Endometrium (tissue), 2 donors: ENCODE measurements around the gene IL17D.

Source experiments
- FAIRE-seq: peaks from 2 replicates; lab custom pipeline; 2012; peaks lifted over from hg19 to GRCh38; lab: Jason Lieb, UNC
- donor health status: control.
- donor health status: control.

Gene IL17D

GRCh38 chr13:20691616-20692015 is 11.9 kb upstream of the IL17D start:
- FAIRE-seq, result no peak

- FAIRE-seq, result no peak
Measured at GRCh38 chr13:20696073-20696472, 7.4 kb upstream of the IL17D start.

- no peak for FAIRE-seq
Measured at GRCh38 chr13:20699715-20700114, 3.8 kb upstream of the IL17D start.

- FAIRE-seq, result no peak
Measured at GRCh38 chr13:20700288-20700687, 3.2 kb upstream of the IL17D start.

GRCh38 chr13:20701461-20701860 is 2.0 kb upstream of the IL17D start:
- no peak for FAIRE-seq

- no peak for FAIRE-seq
Measured at GRCh38 chr13:20702530-20702914, 977 bp upstream of the IL17D start.

- FAIRE-seq, result no peak
Measured at GRCh38 chr13:20703780-20704458, 420 bp downstream of the IL17D start.

GRCh38 chr13:20704459-20705069 is 1.1 kb downstream of the IL17D start:
- FAIRE-seq, result no peak

- FAIRE-seq, result no peak
Measured at GRCh38 chr13:20706661-20707060, 3.2 kb downstream of the IL17D start.

- no peak for FAIRE-seq
Measured at GRCh38 chr13:20708216-20708615, 4.7 kb downstream of the IL17D start.

- no peak for FAIRE-seq
Measured at GRCh38 chr13:20709369-20709768, 5.9 kb downstream of the IL17D start.

GRCh38 chr13:20709782-20710181 is 6.3 kb downstream of the IL17D start:
- no peak for FAIRE-seq

- no peak for FAIRE-seq
Measured at GRCh38 chr13:20711301-20712044, 8.0 kb downstream of the IL17D start.

- no peak for FAIRE-seq
Measured at GRCh38 chr13:20713014-20713376, 9.5 kb downstream of the IL17D start.

GRCh38 chr13:20713751-20714150 is 10.3 kb downstream of the IL17D start:
- FAIRE-seq, result no peak

- FAIRE-seq, result no peak
Measured at GRCh38 chr13:20714161-20714560, 10.7 kb downstream of the IL17D start.

GRCh38 chr13:20714563-20715329 is 11.2 kb downstream of the IL17D start:
- no peak for FAIRE-seq

GRCh38 chr13:20715330-20715712 is 11.8 kb downstream of the IL17D start:
- no peak for FAIRE-seq

GRCh38 chr13:20716951-20717350 is 13.5 kb downstream of the IL17D start:
- FAIRE-seq, result no peak

GRCh38 chr13:20717581-20718542 is 14.4 kb downstream of the IL17D start:
- FAIRE-seq, result no peak

- FAIRE-seq, result no peak
Measured at GRCh38 chr13:20718958-20719566, 15.6 kb downstream of the IL17D start.
